DMS153 treated with DMSO at 0.1 percent for 48 hours (cell line): ENCODE data around the gene EEFSEC.

Experiments
- DNase-seq: peaks from one replicate; lab custom pipeline; 2025; ENCODE audit not compliant: unreplicated experiment; lab: John Stamatoyannopoulos, UW

The EEFSEC gene

DNA sequence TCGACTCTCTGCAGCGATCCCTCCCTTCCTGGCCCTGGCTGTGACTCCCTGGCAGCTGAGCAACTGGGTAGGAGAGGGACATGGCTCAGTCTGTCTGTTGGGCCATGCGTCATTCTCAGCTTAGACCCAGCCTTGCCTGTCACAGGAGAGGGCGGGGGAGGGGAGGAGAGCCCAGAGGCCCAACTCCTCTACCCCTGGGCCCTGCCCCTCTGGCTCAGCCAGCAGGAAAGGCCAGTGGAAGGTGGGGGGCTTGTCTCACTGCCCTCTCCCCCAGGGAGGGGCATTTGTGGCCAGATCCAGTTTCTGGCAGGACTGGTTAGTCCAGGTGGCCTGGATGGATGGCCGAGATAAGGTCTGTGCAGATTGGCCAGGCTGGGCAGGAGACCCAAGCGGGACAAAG, 281.8 kb downstream of the EEFSEC start:
- DNase-seq, result no peak

DNA sequence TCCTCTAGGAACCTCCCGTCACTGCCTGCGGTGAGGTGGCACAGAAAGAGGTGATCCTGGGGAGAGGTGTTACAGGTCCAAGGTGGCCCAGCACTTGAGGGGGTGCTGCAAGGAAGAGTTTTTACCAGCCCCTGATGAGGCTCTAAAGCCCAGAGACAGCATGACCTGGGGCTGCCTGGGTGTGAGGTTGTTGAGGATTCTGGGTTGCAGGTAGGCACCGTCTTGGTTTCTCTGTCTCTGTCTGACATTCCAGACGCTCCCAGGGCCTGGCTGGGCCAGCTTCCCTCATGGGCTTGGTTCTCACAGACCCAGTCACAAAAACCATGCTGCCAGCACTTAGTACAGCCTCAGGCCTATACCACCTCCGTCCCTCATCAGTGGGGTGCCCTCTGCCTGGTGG, 282.3 kb downstream of the EEFSEC start:
- DNase-seq, result no peak

DNA sequence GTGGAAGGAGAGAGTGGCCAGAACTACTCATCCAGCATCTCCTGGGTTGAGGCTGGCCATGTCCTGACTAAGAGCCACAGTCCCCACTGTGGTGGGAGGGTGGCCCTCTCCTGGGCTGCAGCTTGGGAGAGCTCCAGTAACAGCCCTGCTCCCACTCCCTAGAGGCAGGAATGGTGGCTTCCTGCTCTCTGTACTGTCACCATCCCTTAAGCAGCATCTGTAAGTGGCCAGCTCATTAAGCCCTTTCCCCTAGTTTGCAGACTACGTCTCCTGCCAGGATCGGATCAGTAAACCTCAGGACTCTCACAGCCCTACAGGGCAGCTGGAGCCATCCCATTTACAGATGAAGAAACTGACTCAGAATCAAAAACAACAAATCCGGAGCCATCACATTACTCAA, 282.9 kb downstream of the EEFSEC start:
- no peak for DNase-seq

DNA sequence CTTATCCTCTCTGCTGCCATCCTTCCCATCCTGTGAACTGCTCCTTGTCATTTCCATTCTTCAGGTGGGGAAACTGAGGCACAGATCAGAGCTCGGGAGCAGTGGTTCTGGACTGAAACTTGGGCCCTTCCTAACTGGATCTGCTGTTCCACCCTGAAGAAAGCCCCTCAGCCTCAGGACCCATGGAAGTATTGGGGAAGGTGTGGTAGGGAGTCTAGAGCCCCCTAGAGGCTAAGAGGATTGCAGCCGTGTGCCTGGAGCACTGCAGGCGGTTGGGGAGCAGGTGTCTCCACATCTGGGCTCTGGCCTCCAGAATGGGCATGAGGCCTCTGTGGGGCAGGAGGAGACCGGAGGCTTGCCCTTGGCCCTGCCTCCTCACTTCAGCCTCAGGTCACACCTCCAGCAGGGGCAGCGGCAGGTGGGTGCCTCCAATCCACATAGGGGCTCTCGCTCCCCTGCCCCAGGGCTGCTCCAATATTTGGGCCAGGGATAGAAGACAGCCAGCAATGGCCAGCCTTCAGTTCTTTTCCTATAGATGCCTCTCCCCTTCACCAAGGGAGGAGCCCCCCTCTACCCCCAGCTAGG, 285.3 kb downstream of the EEFSEC start:
- no peak for DNase-seq

DNA sequence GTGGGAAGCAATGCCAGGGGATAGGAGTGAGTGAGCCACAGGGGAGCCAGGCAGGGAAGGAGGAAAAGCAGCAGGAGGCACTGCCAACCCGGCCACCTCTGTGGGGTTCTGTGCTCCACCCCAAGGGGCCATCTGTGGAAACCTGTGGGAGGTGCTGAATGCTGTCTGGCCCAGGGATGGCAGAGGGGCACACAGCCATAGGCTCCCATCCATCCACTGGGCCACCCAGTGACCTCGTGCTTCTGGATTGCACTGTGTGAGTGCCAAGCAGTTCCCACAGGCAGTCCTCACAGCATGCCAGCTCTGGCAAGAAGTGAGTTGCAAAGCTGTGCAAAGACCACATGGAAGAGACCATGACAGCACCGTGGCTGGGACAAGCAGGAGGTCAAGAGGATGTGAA, 285.9 kb downstream of the EEFSEC start:
- DNase-seq, result no peak

DNA sequence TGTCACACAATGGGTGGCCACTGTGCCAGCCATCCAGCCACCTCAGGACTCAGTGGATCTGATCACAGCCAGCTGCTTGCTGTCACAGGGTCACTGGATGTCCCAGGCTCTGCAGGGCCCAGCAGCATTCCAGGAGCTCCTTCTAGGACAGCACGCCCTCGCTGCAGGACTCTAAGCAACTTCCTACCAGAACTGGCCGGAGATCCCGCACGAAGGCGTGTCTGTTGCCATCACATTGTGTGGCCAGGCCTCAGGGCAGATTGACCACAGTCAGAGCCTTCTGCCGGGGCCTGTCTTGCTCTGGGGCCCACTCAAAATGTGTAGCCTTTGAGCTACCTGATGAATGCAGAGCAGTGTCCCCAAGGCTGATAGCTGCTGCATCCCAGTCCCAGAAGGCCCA, 288.8 kb downstream of the EEFSEC start:
- no peak for DNase-seq

DNA sequence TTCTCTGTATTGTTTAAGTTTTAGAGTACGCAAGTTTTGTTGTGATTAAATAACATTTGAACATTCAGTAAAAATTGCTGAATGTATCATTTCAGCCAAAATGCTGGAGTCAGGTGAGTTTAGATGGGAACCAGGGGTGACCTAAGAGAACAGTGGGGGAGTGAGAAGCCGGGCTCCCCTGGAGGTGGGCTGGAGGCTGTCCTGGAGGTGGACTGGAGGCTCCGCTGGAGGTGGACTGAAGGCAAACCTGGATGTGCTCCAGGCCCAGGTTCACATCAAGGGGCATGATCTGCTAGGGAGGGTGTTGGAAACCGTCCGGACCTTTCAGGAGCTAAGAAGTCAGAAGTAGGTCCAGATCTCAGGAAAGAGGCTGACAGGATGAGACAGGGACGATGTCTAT, 289.7 kb downstream of the EEFSEC start:
- DNase-seq, result no peak

DNA sequence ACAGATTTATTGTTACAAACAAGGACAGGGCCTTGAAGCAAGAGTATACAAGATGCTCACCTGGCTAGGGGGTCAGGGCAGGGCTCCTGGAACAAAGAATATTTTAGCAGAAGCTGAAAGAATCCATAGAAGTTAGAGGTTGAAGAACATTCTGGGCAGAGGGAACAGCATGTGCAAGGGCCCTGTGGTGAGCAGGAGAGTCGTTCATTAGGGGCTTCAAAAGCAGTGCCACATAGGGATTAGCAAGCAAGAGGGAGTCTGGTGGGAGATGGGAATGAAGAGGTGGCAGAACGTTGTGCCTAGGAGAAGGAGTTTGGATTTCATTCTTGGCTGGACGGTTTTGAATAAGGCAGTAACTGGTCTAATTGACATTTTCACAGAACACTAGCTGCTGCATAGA, 290.5 kb downstream of the EEFSEC start:
- no peak for DNase-seq

DNA sequence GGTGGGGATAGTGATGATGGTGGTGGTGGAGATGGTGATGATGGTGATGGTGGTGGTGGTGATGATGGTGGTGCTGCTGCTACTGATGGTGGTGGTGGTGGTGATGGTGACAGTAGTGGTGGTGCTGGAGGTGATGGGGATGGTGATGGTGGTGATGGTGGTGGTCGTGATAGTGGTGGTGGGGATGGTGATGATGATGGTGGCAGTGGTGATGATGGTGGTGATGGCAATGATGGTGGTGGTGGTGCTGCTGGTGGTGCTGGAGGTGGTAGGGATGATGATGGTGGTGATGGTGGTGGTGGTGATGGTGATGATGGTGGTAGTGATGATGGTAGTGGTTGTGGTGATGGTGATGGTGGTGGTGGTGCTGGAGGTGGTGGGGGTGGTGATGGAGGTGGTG, 292.1 kb downstream of the EEFSEC start:
- DNase-seq, result no peak

DNA sequence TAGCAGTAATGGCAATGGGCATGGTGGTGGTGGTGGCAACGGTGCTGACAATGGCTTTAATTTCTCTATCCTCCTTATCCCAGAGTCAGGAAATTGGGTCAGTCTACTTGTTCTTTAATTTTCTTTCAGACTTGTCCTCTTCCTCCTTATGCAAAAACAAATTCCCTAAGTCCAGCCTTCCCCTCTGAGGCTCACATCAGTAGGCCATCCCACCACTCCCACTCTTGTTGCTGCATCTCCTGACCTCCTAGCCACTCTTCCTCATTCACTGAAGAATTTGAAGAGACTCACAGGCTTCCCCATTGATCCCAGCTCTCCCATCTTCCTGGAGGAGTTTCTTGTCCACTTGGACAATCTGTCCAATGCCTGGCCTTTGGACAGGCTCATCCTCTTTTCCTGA, 293.5 kb downstream of the EEFSEC start:
- no peak for DNase-seq

DNA sequence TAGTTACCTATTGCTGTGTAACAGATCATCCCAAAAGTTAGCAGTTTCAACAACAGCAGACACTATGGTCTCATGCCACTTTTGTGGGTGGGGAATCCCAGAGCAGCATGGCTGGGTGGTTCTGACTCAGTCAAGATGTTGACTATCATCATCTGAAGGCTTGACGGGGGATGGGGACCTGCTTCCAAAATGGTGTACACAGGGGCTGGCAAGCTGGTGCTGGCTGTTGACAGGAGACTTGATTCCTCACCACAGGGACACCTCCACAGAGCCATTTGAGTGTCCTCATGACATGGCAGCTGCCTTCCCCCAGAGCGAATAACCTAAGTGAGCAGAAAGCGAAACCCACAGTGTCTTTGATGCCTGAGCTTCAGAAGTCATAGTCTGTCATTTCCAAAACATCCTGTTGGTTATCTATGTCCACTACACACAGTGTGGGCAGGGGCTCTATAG, 294.3 kb downstream of the EEFSEC start:
- no peak for DNase-seq

DNA sequence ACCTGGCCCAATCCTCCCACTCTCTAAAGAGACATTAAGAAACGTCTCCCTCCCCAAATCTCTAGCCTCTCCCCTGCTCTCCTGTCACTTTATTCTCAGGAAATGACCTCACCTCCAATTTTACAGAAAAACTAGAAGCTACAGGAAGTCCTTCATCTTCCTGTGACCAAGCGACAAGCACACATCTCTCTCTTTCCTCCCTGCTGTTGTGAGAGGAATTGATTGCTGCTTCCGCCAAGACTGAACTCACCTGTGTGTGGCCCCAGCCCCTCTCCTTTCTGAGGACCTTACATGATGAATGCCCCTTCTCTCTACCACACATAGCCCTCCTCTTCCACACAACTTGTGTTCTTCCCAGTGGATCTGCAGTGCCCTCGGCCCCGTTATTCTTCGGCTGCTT, 295.2 kb downstream of the EEFSEC start:
- no peak for DNase-seq

DNA sequence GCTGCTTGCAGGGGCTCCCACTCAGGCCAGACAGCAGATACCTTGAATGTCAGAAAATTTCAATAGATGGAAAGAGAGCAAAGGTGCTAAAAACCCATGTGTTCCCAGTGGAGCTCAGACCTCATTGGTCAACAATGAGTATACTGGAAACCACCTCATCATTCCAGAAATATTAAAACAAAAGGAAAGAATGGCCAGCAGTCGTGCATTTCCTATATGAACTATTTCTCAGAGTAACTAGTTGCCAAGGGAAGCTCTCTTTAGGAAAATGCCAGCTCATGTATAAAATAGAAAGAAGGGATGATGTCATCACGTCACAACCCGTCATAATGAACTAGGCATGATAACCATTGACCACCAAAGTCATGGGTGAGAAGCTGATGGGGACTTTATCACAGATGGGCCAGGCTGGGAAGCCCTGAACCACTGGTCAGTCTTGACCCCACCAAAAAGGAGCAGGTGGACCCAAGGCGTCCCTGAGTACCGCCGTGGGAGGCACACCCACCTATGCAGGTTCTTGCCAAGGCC, 295.9 kb downstream of the EEFSEC start:
- no peak for DNase-seq

DNA sequence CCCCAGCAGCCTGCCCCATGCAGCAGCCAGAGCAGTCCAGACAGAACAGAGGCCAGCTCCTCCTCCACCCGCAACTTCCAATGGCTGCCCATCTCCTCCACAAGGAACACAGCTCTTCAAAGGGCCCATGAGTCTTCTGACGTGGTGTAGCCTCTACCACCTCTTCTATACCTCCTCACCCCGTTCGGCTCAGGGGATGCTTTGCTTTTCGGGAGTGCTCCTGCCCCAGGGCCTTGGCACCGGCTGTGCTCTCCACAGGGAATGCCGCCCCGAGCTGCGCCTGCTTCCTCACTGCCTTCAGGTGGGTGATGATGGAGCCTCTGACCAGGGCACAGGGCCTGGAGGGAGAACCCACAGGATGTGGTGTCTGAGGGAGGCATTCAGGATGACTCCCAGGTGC, 298.8 kb downstream of the EEFSEC start:
- DNase-seq, result no peak

DNA sequence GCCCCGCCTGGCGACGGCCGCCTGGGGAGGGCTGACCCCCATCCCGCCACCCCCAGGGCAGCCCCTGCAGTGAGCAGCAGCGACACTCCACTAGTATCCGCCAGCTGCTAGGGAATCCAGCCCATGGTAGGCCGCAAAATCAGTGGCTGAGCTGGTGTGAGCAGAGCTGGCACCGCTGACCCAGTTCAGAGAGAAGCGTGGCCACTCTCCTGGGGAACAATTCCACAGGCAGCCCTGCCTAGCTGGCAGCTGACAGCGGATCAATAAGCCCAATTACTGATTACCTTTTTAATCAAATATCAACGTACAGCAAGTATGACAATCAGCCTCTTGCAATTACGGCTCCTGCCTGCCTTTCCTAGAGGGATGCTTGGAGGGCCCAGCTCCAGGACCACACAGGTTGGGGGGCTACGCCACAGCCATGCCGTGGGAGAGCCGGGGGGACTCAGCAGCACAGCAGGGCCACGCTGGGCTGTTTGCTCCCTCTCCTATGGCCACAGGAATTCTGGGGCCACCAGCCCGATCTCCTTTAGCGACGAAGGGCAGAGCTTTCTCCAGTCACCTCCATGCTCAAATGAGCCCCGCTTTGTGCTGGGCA, 299.5 kb downstream of the EEFSEC start:
- DNase-seq, result no peak

DNA sequence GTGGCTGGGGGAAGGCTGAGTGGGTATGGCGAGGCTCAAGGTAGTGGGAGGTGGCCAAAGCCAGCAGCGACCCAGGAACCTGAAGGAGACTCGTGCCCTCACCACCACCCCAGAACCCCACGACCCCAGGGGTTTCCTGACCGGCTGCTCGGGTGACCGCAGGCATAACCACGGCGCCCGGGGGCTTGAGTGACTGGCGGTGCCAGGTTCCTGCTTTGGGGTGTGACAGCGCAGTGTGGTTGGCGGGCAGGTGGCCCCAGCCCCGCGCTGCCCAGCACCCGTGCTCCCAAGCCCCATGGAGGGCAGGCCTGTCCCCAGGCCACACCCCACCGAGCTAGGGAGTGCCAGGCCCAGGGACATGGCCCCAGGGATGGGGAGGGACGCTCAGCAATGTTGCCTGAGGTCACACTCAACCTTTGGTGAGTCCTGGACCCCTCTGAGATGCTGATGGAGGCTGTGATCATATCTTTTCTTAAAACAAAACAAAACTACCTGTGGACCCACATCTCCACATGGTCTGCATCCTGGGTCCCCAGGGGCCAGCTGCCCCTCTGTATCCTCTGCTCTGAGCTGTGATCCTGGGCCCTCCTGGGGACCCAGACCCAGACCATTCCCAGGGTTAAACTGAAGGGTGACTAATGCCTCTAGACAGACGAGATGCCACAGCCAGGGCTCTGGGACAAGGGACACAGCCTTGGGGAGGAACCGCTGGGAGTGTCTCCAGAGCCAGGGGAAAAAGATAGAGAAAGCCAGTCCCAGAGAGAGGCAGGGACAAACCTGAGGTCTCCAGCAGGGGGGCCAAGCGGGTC, 300.4 kb downstream of the EEFSEC start:
- DNase-seq, result no peak

DNA sequence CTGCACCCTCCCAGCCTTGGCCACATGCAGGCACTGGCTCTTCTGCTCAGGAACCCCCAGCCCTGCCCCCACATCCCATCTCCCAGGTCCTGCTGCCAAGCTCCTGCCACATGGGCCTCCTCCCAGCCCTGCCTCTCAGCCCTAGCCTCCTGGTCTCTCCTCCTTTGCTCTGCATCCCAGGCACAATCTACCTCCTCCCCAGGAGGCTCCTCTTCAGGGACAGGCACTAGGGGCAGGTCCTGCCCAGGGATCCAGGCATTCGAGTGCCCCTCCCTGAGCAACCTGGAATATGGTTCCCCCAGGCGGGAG, 301.0 kb downstream of the EEFSEC start:
- no peak for DNase-seq

DNA sequence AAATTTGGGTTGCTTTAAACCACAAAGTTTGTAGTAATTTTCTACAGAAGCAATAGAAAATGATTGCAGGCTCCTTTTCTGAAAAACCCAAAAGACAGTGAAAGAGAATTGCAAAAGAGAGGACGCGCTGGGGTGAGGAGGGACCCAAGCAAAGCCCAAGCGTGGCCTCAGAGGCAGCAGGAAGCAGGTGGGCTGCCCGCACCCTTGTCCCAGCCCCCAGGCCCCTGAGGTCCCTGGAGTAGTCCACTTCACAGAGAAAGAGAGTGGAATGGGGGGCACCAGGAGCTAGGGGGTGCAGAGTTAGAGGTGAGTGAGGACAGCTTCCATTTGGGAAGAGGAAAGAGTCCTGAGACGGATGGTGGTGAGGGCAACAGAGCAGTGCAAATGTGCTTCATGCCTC, 301.8 kb downstream of the EEFSEC start:
- no peak for DNase-seq

DNA sequence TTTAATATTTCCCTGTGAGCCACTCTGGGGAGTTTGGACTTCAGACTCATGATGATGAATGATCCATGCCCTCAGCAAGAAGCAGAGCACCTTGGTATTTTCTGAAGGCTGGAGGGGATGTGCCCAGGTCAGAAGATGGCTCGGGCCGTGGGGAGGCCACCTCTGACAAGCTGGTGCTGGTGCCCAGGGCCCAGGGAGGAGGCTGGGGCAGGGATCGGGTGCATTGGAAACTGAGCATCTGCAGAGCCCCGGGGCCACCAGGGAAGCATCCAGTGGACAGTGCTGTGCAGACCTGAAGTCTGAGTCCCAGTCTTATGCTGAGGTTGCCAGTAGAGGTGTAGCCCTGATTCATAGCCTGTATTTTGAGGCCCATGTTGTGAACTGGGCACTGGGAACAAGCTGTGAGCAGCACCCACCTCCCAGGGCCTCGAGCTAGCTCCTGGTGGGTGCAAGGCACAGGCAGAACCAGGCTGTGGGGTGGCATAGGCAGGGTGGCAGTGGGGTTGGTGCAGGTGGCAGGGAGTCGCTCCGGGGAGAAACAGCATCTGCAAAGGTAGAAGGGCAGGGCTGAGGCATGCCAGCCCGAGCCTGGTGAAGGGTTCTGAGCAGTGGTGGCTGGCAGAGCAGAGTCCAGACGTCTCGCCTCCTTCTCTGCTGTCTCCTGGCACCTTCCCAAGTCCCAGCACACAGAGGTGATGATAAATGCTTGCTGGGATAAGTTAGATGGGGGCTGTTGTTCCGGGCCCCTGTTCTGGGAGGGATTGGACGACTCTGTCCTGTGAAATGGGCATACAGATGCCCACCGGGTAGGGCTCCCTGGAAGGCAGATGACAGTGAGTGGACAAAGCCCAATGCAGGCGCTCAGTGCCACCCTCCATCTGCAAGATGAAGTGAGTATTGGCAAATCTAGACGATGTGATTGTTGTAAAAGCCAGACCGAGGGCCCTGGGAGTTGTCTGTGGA, 302.8 kb downstream of the EEFSEC start:
- no peak for DNase-seq

DNA sequence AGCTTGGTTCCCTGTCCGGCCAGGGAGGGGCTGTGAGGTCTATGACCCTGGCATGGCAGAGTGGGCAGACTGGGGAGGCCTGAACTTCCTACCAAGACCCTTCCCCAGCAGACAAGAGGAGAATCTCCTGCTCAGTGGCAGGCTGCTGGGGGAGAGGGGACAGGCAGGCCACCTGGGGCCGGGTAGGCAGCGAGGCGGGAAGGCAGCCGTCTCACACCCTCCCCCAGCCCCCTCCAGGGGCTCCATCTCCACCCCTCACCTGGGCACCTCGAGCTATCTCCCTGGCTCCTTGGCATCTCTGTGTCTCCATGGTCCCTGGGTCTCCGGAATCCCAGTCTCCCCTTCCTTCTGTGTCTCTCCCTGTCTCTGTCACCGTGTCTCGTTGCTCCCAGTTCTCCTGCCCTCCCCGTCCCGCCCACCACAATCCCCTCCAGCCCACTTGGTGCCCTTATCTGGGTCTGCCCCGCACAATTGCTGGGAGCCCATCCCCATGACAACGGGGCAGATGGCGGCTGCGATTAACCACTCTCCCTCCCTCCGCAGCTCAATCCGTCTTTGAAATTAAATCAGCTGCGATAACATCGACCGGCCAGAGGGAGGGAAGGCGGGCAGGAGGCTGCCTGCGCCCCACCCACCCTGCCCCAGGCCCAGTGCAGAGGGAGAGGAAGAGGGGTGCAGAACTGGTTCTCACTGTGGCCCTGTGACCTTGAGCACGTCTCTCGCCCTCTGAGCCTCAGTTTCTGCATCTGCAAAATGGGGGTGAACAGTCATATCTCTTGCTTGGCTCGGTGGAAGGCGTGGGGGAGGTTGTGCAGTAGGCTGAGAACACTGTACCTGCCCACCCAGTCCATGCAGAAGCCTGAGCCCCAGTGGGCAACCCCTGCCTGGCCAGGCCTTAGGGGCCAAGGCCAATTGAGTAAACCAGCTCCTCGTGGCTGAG, 303.8 kb downstream of the EEFSEC start:
- no peak for DNase-seq
